ENCODE data around the gene AKIP1. TPM values are rescaled to one million over a fixed set of nuclear protein-coding genes. Genes with fewer than 3 reads are reported as not detected.

AKIP1 gene
- total and polyA plus RNA-seq, 2 experiments from 2014 or later, result 41.1 to 49.6 TPM

- Histone ChIP-seq H3K79me2 (ENCODE audit: insufficient read depth) (no peaks in the 10 kb centered on the region), H3K4me1 (ENCODE audit: insufficient read depth) (no peaks in the 10 kb centered on the region), H3K9me2 (ENCODE audit: insufficient read depth) (no peaks in the 10 kb centered on the region), H3K36me3 (ENCODE audit: low read depth) (no peaks in the 10 kb centered on the region), H3K4me2 (ENCODE audit: unreplicated experiment) (no peak overlapping the region), H3K9me3 (ENCODE audit: low read depth) (no peaks in the 10 kb centered on the region), H2AFZ (no peak overlapping the region), H3F3A (ENCODE audit: insufficient read depth) (no peaks in the 10 kb centered on the region), H3K9ac (no peak overlapping the region), H3K4me3 (no peak overlapping the region), H3K27ac (no peak overlapping the region), H3K27me3 (replicated peaks; ENCODE audit: insufficient read depth) (no peaks in the 10 kb centered on the region), H4K20me1 (ENCODE audit: insufficient read depth) (no peaks in the 10 kb centered on the region)
- WGBS, 2 experiments (ENCODE audit: low coverage in 1 of 2, low lambda C conversion rate in 2 of 2, missing lambda C conversion rate in 2 of 2), result 74 to 77% methylated on average over 8 of the region's 8 CpGs
- in situ Hi-C loops (cut with MboI), result no loop called here
- no peak for TF ChIP-seq EZH2 (IDR thresholded peaks at IDR 0.05; ENCODE audit: insufficient read depth, poor library complexity, severe bottlenecking)
- TF ChIP-seq EZH2phosphoT487 (IDR thresholded peaks at IDR 0.05; ENCODE audit: insufficient read depth, low read depth), result no peak
- no peak for DNase-seq
Observed at GRCh38 chr11:8941341-8942103, 30.5 kb downstream of the AKIP1 start.

GRCh38 chr11:8942518-8943066 lies 31.6 kb downstream of the AKIP1 start, which contains the start of gene ASCL3:
Gene ASCL3 (minus strand): TSS chr11:8943016. CDS start chr11:8938161, 4,855 bp downstream.
- no peaks in the 10 kb centered on the region for H3K27me3 ChIP-seq (replicated peaks; ENCODE audit: insufficient read depth)
- in situ Hi-C loops (cut with MboI), result no loop called here
- no peak within 1 kb of the TSS for H3K4me2 ChIP-seq (ENCODE audit: unreplicated experiment)
- no peaks in the 10 kb centered on the region for H3F3A ChIP-seq (ENCODE audit: insufficient read depth)
- H3K9me3 ChIP-seq (ENCODE audit: low read depth), result no peaks in the 10 kb centered on the region
- no peak for DNase-seq
- no peak within 1 kb of the TSS for H2AFZ ChIP-seq
- H3K79me2 ChIP-seq (ENCODE audit: insufficient read depth), result no peaks in the 10 kb centered on the region
- WGBS, 2 experiments (ENCODE audit: low coverage in 1 of 2, low lambda C conversion rate in 2 of 2, missing lambda C conversion rate in 2 of 2), result 62 to 69% methylated on average over 5 of the region's 5 CpGs
- H3K27ac ChIP-seq, result no peak within 1 kb of the TSS
- TF ChIP-seq EZH2phosphoT487 (IDR thresholded peaks at IDR 0.05; ENCODE audit: insufficient read depth, low read depth), result no peak
- no peak for TF ChIP-seq EZH2 (IDR thresholded peaks at IDR 0.05; ENCODE audit: insufficient read depth, poor library complexity, severe bottlenecking)
- H4K20me1 ChIP-seq (ENCODE audit: insufficient read depth), result no peaks in the 10 kb centered on the region
- H3K9ac ChIP-seq, result no peak within 1 kb of the TSS
- peaks cover 3% of the 10 kb centered on the region; the same call in 1 of the 2 replicates for H3K36me3 ChIP-seq (ENCODE audit: low read depth)
- H3K4me3 ChIP-seq, result no peak within 1 kb of the TSS
- no peaks in the 10 kb centered on the region for H3K9me2 ChIP-seq (ENCODE audit: insufficient read depth)
- no peaks in the 10 kb centered on the region for H3K4me1 ChIP-seq (ENCODE audit: insufficient read depth)

GRCh38 chr11:8947230-8947943 lies 36.4 kb downstream of the AKIP1 start:
- H3K4me3 ChIP-seq, result no peak overlapping the region
- 97 to 98% methylated on average over 4 of the region's 4 CpGs for WGBS, 2 experiments (ENCODE audit: low coverage in 1 of 2, low lambda C conversion rate in 2 of 2, missing lambda C conversion rate in 2 of 2)
- H3K4me1 ChIP-seq (ENCODE audit: insufficient read depth), result no peaks in the 10 kb centered on the region
- H3K4me2 ChIP-seq (ENCODE audit: unreplicated experiment), result no peak overlapping the region
- no peak for DNase-seq
- no peak overlapping the region for H2AFZ ChIP-seq
- in situ Hi-C loops (cut with MboI), result no loop called here
- H3K27ac ChIP-seq, result no peak overlapping the region
- no peaks in the 10 kb centered on the region for H3F3A ChIP-seq (ENCODE audit: insufficient read depth)
- H3K9me3 ChIP-seq (ENCODE audit: low read depth), result no peaks in the 10 kb centered on the region
- no peaks in the 10 kb centered on the region for H3K27me3 ChIP-seq (replicated peaks; ENCODE audit: insufficient read depth)
- TF ChIP-seq EZH2phosphoT487 (IDR thresholded peaks at IDR 0.05; ENCODE audit: insufficient read depth, low read depth) (no peak), EZH2 (IDR thresholded peaks at IDR 0.05; ENCODE audit: insufficient read depth, poor library complexity, severe bottlenecking) (no peak)
- no peaks in the 10 kb centered on the region for H4K20me1 ChIP-seq (ENCODE audit: insufficient read depth)
- H3K36me3 ChIP-seq (ENCODE audit: low read depth), result peaks cover 22% of the 10 kb centered on the region; the same call in 1 of the 2 replicates
- no peak overlapping the region for H3K9ac ChIP-seq
- H3K79me2 ChIP-seq (ENCODE audit: insufficient read depth), result no peaks in the 10 kb centered on the region
- no peaks in the 10 kb centered on the region for H3K9me2 ChIP-seq (ENCODE audit: insufficient read depth)

GRCh38 chr11:8948886-8949285 lies 37.9 kb downstream of the AKIP1 start:
- H4K20me1 ChIP-seq (ENCODE audit: insufficient read depth), result no peaks in the 10 kb centered on the region
- in situ Hi-C loops (cut with MboI), result no loop called here
- H3K9me2 ChIP-seq (ENCODE audit: insufficient read depth), result no peaks in the 10 kb centered on the region
- no peaks in the 10 kb centered on the region for H3K4me1 ChIP-seq (ENCODE audit: insufficient read depth)
- no peak overlapping the region for H3K9ac ChIP-seq
- H3K27me3 ChIP-seq (replicated peaks; ENCODE audit: insufficient read depth), result no peaks in the 10 kb centered on the region
- DNase-seq, result no peak
- H3K79me2 ChIP-seq (ENCODE audit: insufficient read depth), result no peaks in the 10 kb centered on the region
- H3K4me2 ChIP-seq (ENCODE audit: unreplicated experiment), result no peak overlapping the region
- H3F3A ChIP-seq (ENCODE audit: insufficient read depth), result no peaks in the 10 kb centered on the region
- no peak overlapping the region for H3K27ac ChIP-seq
- WGBS, 2 experiments (ENCODE audit: low coverage in 1 of 2, low lambda C conversion rate in 2 of 2, missing lambda C conversion rate in 2 of 2), result 96 to 99% methylated on average over 3 of the region's 3 CpGs
- H3K36me3 ChIP-seq (ENCODE audit: low read depth), result peaks cover 35% of the 10 kb centered on the region; the same call in 1 of the 2 replicates
- no peak overlapping the region for H3K4me3 ChIP-seq
- H2AFZ ChIP-seq, result no peak overlapping the region
- H3K9me3 ChIP-seq (ENCODE audit: low read depth), result no peaks in the 10 kb centered on the region
- TF ChIP-seq EZH2 (IDR thresholded peaks at IDR 0.05; ENCODE audit: insufficient read depth, poor library complexity, severe bottlenecking) (no peak), EZH2phosphoT487 (IDR thresholded peaks at IDR 0.05; ENCODE audit: insufficient read depth, low read depth) (no peak)
